Breast epithelium (tissue), 4 donors: Measurements from ENCODE around the gene CCDC57. TPM values are rescaled to one million over a fixed set of nuclear protein-coding genes. Genes with fewer than 3 reads are reported as not detected.

Experiments used
- DNase-seq, 2 donors: peaks; one replicate each; pipeline ENCODE4 v3.0.0-alpha.2; 2019; ENCODE audit warnings: low spot score in 2 of 2
- H3K27ac ChIP-seq, 2 donors: fragments of 200-600 bp; sonication (generic) in 1 of 2; one replicate each; pipeline ENCODE4 v1.5.1; 2016 to 2019; ENCODE audit warnings: mild to moderate bottlenecking in 1 of 2
- H3K27me3 ChIP-seq, 2 donors: fragments of 200-600 bp; sonication (generic) in 1 of 2; one replicate each; pipeline versions ENCODE4 v1.5.1 to v1.6.0; 2017 to 2019; ENCODE audit warnings: control low read depth in 1 of 2, mild to moderate bottlenecking in 1 of 2
- H3K36me3 ChIP-seq: fragments of 200-600 bp; one replicate; pipeline ENCODE4 v1.5.1; 2019
- H3K4me1 ChIP-seq, 2 donors: fragments of 200-600 bp; sonication (generic); one replicate each; pipeline ENCODE4 v1.5.1; 2016 to 2019; ENCODE audit warnings: control low read depth in 1 of 2
- H3K4me3 ChIP-seq, 3 donors: fragments of 200-600 bp; sonication (generic); 1 replicate in 2 of 3; 2 replicates in 1 of 3; pipeline ENCODE4 v1.5.1; 2016 to 2019; ENCODE audit warnings: mild to moderate bottlenecking in 3 of 3, moderate library complexity in 2 of 3
- H3K9me3 ChIP-seq, 2 donors: fragments of 200-600 bp; sonication (generic) in 1 of 2; one replicate each; pipeline ENCODE4 v1.5.1; 2016 to 2019; ENCODE audit warnings: control low read depth in 1 of 2
- CTCF ChIP-seq, 3 donors: fragments of 450-650 bp; IDR thresholded peaks; one replicate each; pipeline ENCODE4 v1.5.1; 2016 to 2017; ENCODE audit warnings: antibody characterized with exemption in 3 of 3, mild to moderate bottlenecking in 3 of 3, moderate library complexity in 3 of 3
- POLR2A ChIP-seq: fragments of 450-650 bp; IDR thresholded peaks from one replicate; pipeline ENCODE4 v1.6.1; 2016; ENCODE audit warnings: antibody characterized with exemption, mild to moderate bottlenecking, moderate library complexity
- POLR2AphosphoS5 ChIP-seq, 3 donors: sonication (generic); formaldehyde crosslinking; IDR thresholded peaks; one replicate each; pipeline ENCODE4 v1.6.1; 2017; ENCODE audit warnings: antibody characterized with exemption in 3 of 3
- intact Hi-C: fragments of 100-400 bp; cut with DNase I; formaldehyde crosslinking; loops from one replicate; pipeline ENCODE4 v1.15.1; 2023; ENCODE audit warnings: low total_unique reads
- total RNA-seq, 3 donors: library from RNA; depleted of rRNA; stranded (reverse); fragments of >200 nt; gene quantifications; one replicate each; pipeline ENCODE4 v1.1.0, GENCODE V29; 2016

CCDC57 gene
- total RNA-seq, 3 donors from 2014 or later: 13.4 to 56.9 (median 52.8) TPM

- Histone ChIP-seq H3K27ac (peak overlapping the region; percentile 79 to 85), H3K4me1 (peaks cover 44 to 65% of the 10 kb centered on the region in 2 donors), H3K9me3 (no peaks in the 10 kb centered on the region), H3K27me3 (no peaks in the 10 kb centered on the region), H3K36me3 (peaks cover 5% of the 10 kb centered on the region), H3K4me3 (peak overlapping the region in 1 of 3 donors; percentile 33)
- TF ChIP-seq POLR2AphosphoS5 (IDR thresholded peaks at IDR 0.05): no peak
- no peak for TF ChIP-seq POLR2A
- TF ChIP-seq CTCF (IDR thresholded peaks at IDR 0.05): no peak
- intact Hi-C loops: loop anchor here (10.0 kb wide), 1 partner anchor 83 kb away; no protein-coding TSS in a partner anchor
- no peak for DNase-seq
Observed at GRCh38 chr17:82241926-82242697, 29.5 kb upstream of the CCDC57 start.

- Histone ChIP-seq H3K4me3 (peak overlapping the region in 1 of 3 donors; percentile 33), H3K36me3 (peaks cover 5% of the 10 kb centered on the region)
- intact Hi-C loops: loop anchor here (10.0 kb wide), 1 partner anchor 83 kb away; no protein-coding TSS in a partner anchor
Observed at GRCh38 chr17:82241183-82241925, 28.7 kb upstream of the CCDC57 start.

GRCh38 chr17:82240506-82241182 lies 28.0 kb upstream of the CCDC57 start:
- no peaks in the 10 kb centered on the region for H3K9me3 ChIP-seq
- H3K4me1 ChIP-seq: peaks cover 31 to 54% of the 10 kb centered on the region in 2 donors
- no peak overlapping the region for H3K4me3 ChIP-seq
- H3K36me3 ChIP-seq: peaks cover 5% of the 10 kb centered on the region
- peak overlapping the region; percentile 79 to 85 for H3K27ac ChIP-seq
- intact Hi-C loops: loop anchor here (10.0 kb wide), 1 partner anchor 84 kb away; no protein-coding TSS in a partner anchor
- no peak for DNase-seq
- TF ChIP-seq POLR2AphosphoS5 (IDR thresholded peaks at IDR 0.05) (no peak), POLR2A (no peak), CTCF (IDR thresholded peaks at IDR 0.05) (no peak)
- H3K27me3 ChIP-seq: no peaks in the 10 kb centered on the region

More at GRCh38 chr17:82241183-82241925, 28.7 kb upstream of the CCDC57 start:
- TF ChIP-seq CTCF (IDR thresholded peaks at IDR 0.05): no peak
- TF ChIP-seq POLR2A: no peak
- TF ChIP-seq POLR2AphosphoS5 (IDR thresholded peaks at IDR 0.05): peak in 1 of 3 donors; percentile 44
- Histone ChIP-seq H3K27me3 (no peaks in the 10 kb centered on the region), H3K4me1 (peaks cover 37 to 58% of the 10 kb centered on the region in 2 donors), H3K27ac (peak overlapping the region; percentile 79 to 85), H3K9me3 (no peaks in the 10 kb centered on the region)
- DNase-seq: peak in 1 of 2 donors; percentile 61

GRCh38 chr17:82239926-82240505 lies 27.4 kb upstream of the CCDC57 start:
- intact Hi-C loops: loop anchor here (10.0 kb wide), 2 partner anchors 85 to 175 kb away; partner anchors contain the start of genes HEXD and OGFOD3
- Histone ChIP-seq H3K9me3 (no peaks in the 10 kb centered on the region), H3K27ac (peak overlapping the region; percentile 79 to 85), H3K36me3 (peaks cover 4% of the 10 kb centered on the region), H3K27me3 (no peaks in the 10 kb centered on the region), H3K4me1 (peaks cover 31 to 54% of the 10 kb centered on the region in 2 donors), H3K4me3 (no peak overlapping the region)
- DNase-seq: no peak
- TF ChIP-seq POLR2AphosphoS5 (IDR thresholded peaks at IDR 0.05) (no peak), CTCF (IDR thresholded peaks at IDR 0.05) (no peak), POLR2A (no peak)
